Erythroblast (primary cell): ENCODE measurements around the gene IL12RB1.
"Not testable (repeated sequence)": the region's sequence is repeated elsewhere in the genome, so short reads cannot be mapped to it uniquely, and the experiment has no call there.

Experiments
- DNase-seq, 2 experiments: peaks; one replicate each; lab custom pipeline; 2025; lab: John Stamatoyannopoulos, UW
- GATA1 ChIP-seq: IDR thresholded peaks from 2 replicates; pipeline ENCODE4 v1.6.1; 2011; ENCODE audit warnings: low read depth, mild to moderate bottlenecking, control low read depth, low read length, moderate library complexity
- POLR2A ChIP-seq: IDR thresholded peaks from 2 replicates; pipeline ENCODE4 v1.6.1; 2011; ENCODE audit warnings: mild to moderate bottlenecking, low read length

Gene IL12RB1

GRCh38 chr19:18059297-18059696 is 27.4 kb downstream of the IL12RB1 start:
- DNase-seq: no peak
- TF ChIP-seq GATA1 (no peak), POLR2A (no peak)

- TF ChIP-seq POLR2A (no peak), GATA1 (no peak)
- peak; percentile 79 to 88 for DNase-seq
Observed at GRCh38 chr19:18058208-18059009, 28.3 kb downstream of the IL12RB1 start.

- TF ChIP-seq POLR2A (no peak), GATA1 (no peak)
- DNase-seq: no peak
Observed at GRCh38 chr19:18057557-18057956, 29.2 kb downstream of the IL12RB1 start.

- DNase-seq: no peak
- TF ChIP-seq POLR2A (no peak), GATA1 (no peak)
Observed at GRCh38 chr19:18055967-18056366, 30.8 kb downstream of the IL12RB1 start.

GRCh38 chr19:18053576-18054219 is 33.0 kb downstream of the IL12RB1 start:
- no peak for DNase-seq
- TF ChIP-seq POLR2A (no peak), GATA1 (no peak)

- no peak for DNase-seq
- TF ChIP-seq POLR2A: no peak
- TF ChIP-seq GATA1: no peak
Observed at GRCh38 chr19:18051887-18052286, 34.8 kb downstream of the IL12RB1 start.

- DNase-seq: no peak
- TF ChIP-seq GATA1 (no peak), POLR2A (no peak)
Observed at GRCh38 chr19:18049385-18049784, 37.3 kb downstream of the IL12RB1 start.

- DNase-seq: no peak
- no peak for TF ChIP-seq POLR2A
- no peak for TF ChIP-seq GATA1
Observed at GRCh38 chr19:18046059-18046718, 40.5 kb downstream of the IL12RB1 start.

GRCh38 chr19:18045307-18046050 is 41.3 kb downstream of the IL12RB1 start:
- DNase-seq: no peak
- TF ChIP-seq GATA1 (no peak), POLR2A (no peak)

GRCh38 chr19:18044825-18045304 is 41.9 kb downstream of the IL12RB1 start:
- DNase-seq: peak in 1 of 2 experiments; percentile 52
- TF ChIP-seq POLR2A: no peak
- no peak for TF ChIP-seq GATA1

- TF ChIP-seq GATA1: no peak
- no peak for DNase-seq
Observed at GRCh38 chr19:18043676-18044075, 43.1 kb downstream of the IL12RB1 start.

- TF ChIP-seq GATA1 (no peak), POLR2A (no peak)
- DNase-seq: no peak
Observed at GRCh38 chr19:18041054-18041453, 45.7 kb downstream of the IL12RB1 start.

GRCh38 chr19:18032102-18032501 is 54.6 kb downstream of the IL12RB1 start:
- not testable (repeated sequence) for DNase-seq

- DNase-seq: not testable (repeated sequence)
Observed at GRCh38 chr19:18031401-18031800, 55.3 kb downstream of the IL12RB1 start.
